ENCODE measurements around the gene STAC3.

GRCh38 chr12:57204454-57204853 lies 46.5 kb downstream of the STAC3 start:
- no peak for TF ChIP-seq EZH2 (IDR thresholded peaks at IDR 0.05)
- TF ChIP-seq CTCF (IDR thresholded peaks at IDR 0.05) = no peak

Data from neural progenitor cell (in vitro differentiated cells).